ENCODE results near the gene MRPL10. TPM values are rescaled to one million over a fixed set of nuclear protein-coding genes. Genes with fewer than 3 reads are reported as not detected.

The MRPL10 gene
- total RNA-seq, 1 donor from 2014 or later: 36.4 TPM

- Mint-ChIP-seq H3K4me3 (no peak overlapping the region), H3K27ac (no peak overlapping the region), H3K4me1 (peaks cover 28% of the 10 kb centered on the region), H3K27me3 (peaks cover 56% of the 10 kb centered on the region), H3K9me3 (no peaks in the 10 kb centered on the region), H3K36me3 (ENCODE audit: low read depth) (no peaks in the 10 kb centered on the region)
- ATAC-seq (ENCODE audit: low read depth) (no peak), DNase-seq (no peak)
- ChIA-PET POLR2A (interaction anchor here (0.6 to 1.8 kb wide), 2 partner anchors 48 to 1057 kb away, joined by 3 to 8 read pairs; partner anchors contain the start of gene SP2), CTCF (interaction anchor here (0.6 to 3.9 kb wide), 3 partner anchors 10 to 91 kb away, joined by 3 to 29 read pairs (median 3); no protein-coding TSS in a partner anchor)
- TF ChIP-seq CTCF (IDR thresholded peaks at IDR 0.05): no peak
- intact Hi-C loops (cut with micrococcal nuclease): loop anchor here (10.0 kb wide), 1 partner anchor 767 kb away; the partner anchor contains the start of genes HOXB7 and HOXB8
Observed at GRCh38 chr17:47847341-47848197, 16.2 kb upstream of the MRPL10 start.

GRCh38 chr17:47846716-47847340 is 15.5 kb upstream of the MRPL10 start:
- ATAC-seq (ENCODE audit: low read depth) (no peak), DNase-seq (no peak)
- Mint-ChIP-seq H3K27ac (no peak overlapping the region), H3K4me3 (no peak overlapping the region), H3K36me3 (ENCODE audit: low read depth) (no peaks in the 10 kb centered on the region), H3K27me3 (peaks cover 49% of the 10 kb centered on the region), H3K9me3 (no peaks in the 10 kb centered on the region), H3K4me1 (peaks cover 24% of the 10 kb centered on the region)
- POLR2A ChIA-PET: interaction anchor here (1.8 kb wide), 1 partner anchor 49 kb away, joined by 8 read pairs; the partner anchor contains the start of gene SP2
- TF ChIP-seq CTCF (IDR thresholded peaks at IDR 0.05): no peak
- intact Hi-C loops (cut with micrococcal nuclease): loop anchor here (10.0 kb wide), 1 partner anchor 768 kb away; the partner anchor contains the start of genes HOXB7 and HOXB8
- CTCF ChIA-PET: interaction anchor here (3.9 kb wide), 1 partner anchor 43 kb away, joined by 29 read pairs; no protein-coding TSS in a partner anchor

- TF ChIP-seq CTCF (IDR thresholded peaks at IDR 0.05): no peak
- H3K9me3 Mint-ChIP-seq: no peaks in the 10 kb centered on the region
- H3K4me3 Mint-ChIP-seq: no peak overlapping the region
- POLR2A ChIA-PET: no interaction called here
- no peak for ATAC-seq (ENCODE audit: low read depth)
- CTCF ChIA-PET: interaction anchor here (7.6 kb wide), 1 partner anchor 45 kb away, joined by 207 read pairs; the partner anchor contains the start of gene SP2
- intact Hi-C loops (cut with micrococcal nuclease): loop anchor here (10.0 kb wide), 1 partner anchor 769 kb away; the partner anchor contains the start of genes HOXB7 and HOXB8
- peaks cover 3% of the 10 kb centered on the region for H3K36me3 Mint-ChIP-seq (ENCODE audit: low read depth)
- H3K4me1 Mint-ChIP-seq: peaks cover 26% of the 10 kb centered on the region
- peaks cover 47% of the 10 kb centered on the region for H3K27me3 Mint-ChIP-seq
- H3K27ac Mint-ChIP-seq: no peak overlapping the region
- no peak for DNase-seq
Observed at GRCh38 chr17:47845716-47846075, 14.4 kb upstream of the MRPL10 start.

GRCh38 chr17:47844814-47845715 is 13.7 kb upstream of the MRPL10 start:
- Mint-ChIP-seq H3K36me3 (ENCODE audit: low read depth) (peaks cover 3% of the 10 kb centered on the region), H3K9me3 (no peaks in the 10 kb centered on the region), H3K27me3 (peaks cover 41% of the 10 kb centered on the region), H3K27ac (no peak overlapping the region), H3K4me1 (peaks cover 27% of the 10 kb centered on the region), H3K4me3 (no peak overlapping the region)
- DNase-seq (no peak), ATAC-seq (ENCODE audit: low read depth) (no peak)
- ChIA-PET POLR2A (interaction anchor here (1.0 to 1.9 kb wide), 2 partner anchors 46 to 50 kb away, joined by 3 to 6 read pairs; no protein-coding TSS in a partner anchor), CTCF (interaction anchor here (7.6 kb wide), 1 partner anchor 46 kb away, joined by 207 read pairs; the partner anchor contains the start of gene SP2)
- no peak for TF ChIP-seq CTCF (IDR thresholded peaks at IDR 0.05)
- intact Hi-C loops (cut with micrococcal nuclease): loop anchor here (10.0 kb wide), 1 partner anchor 770 kb away; the partner anchor contains the start of genes HOXB7 and HOXB8

All from activated B cell treated with CpG ODN at 0.5 μM for 24 hours (primary cell).